T-helper 1 cell treated with Interleukin-12 subunit alpha and Interleukin-12 subunit beta and Interleukin-4 antibody, amounts not matched to agents 30 μg/mL and 1 μg/mL, for 36 hours (primary cell): Measurements from ENCODE around the gene QTRT2.

ENCODE experiments used
- H3K27ac Mint-ChIP-seq: one replicate; pipeline ENCODE4 v1.8.0; 2021; ENCODE audit warnings: mild to moderate bottlenecking, mixed read lengths
- H3K27me3 Mint-ChIP-seq: one replicate; pipeline ENCODE4 v1.8.0; 2021; ENCODE audit warnings: low read depth, mixed read lengths
- H3K36me3 Mint-ChIP-seq: one replicate; pipeline ENCODE4 v1.8.0; 2021; ENCODE audit warnings: low read depth, mixed read lengths
- H3K4me1 Mint-ChIP-seq: one replicate; pipeline ENCODE4 v1.8.0; 2021; ENCODE audit warnings: low read depth, mixed read lengths
- H3K4me3 Mint-ChIP-seq: one replicate; pipeline ENCODE4 v1.8.0; 2021; ENCODE audit warnings: mild to moderate bottlenecking, moderate library complexity, mixed read lengths
- H3K9me3 Mint-ChIP-seq: one replicate; pipeline ENCODE4 v1.8.0; 2021; ENCODE audit warnings: mixed read lengths

Gene QTRT2

DNA sequence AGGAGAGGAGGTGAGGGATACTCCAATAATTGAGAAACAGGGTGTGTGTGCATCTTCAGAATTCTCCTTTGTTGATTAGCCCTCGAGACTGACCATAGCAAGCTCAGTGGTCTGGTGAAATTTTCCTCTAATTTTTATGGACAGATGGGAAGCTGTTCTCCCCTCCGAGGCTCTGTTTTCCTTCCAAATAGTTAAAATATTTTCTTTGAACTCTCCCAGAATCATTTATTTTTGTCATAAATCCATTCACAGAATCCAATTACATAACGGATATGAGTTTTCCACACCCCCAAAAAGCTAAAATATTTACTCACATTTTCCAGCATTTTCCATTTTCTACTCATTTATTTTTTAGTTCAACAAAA lies 36.5 kb downstream of the QTRT2 start:
- Mint-ChIP-seq H3K4me1 (peaks cover 3% of the 10 kb centered on the region), H3K9me3 (no peaks in the 10 kb centered on the region), H3K27ac (no peak overlapping the region), H3K36me3 (no peaks in the 10 kb centered on the region), H3K4me3 (no peak overlapping the region), H3K27me3 (peaks cover 16% of the 10 kb centered on the region)

DNA sequence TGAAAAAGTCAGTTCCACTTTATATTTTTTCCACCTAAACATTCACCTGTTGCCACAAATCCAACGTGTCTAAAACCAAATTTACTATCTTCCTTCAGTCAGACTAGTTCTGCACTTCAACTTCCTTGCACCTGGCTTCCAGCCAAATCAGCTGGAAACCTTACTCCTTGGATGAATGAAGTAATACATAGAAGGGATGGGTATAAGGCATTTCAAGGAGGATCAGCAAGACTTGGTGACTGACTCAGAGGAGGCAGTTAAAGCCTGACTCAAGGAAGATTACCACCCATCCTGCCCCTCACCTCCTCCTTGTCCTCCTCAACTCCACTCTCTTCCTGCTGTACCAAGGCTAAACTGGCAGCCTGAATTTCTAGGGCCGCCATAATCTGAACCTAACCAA lies 37.1 kb downstream of the QTRT2 start:
- Mint-ChIP-seq H3K4me3 (no peak overlapping the region), H3K36me3 (no peaks in the 10 kb centered on the region), H3K4me1 (peaks cover 3% of the 10 kb centered on the region), H3K27ac (no peak overlapping the region), H3K9me3 (no peaks in the 10 kb centered on the region), H3K27me3 (peaks cover 16% of the 10 kb centered on the region)

DNA sequence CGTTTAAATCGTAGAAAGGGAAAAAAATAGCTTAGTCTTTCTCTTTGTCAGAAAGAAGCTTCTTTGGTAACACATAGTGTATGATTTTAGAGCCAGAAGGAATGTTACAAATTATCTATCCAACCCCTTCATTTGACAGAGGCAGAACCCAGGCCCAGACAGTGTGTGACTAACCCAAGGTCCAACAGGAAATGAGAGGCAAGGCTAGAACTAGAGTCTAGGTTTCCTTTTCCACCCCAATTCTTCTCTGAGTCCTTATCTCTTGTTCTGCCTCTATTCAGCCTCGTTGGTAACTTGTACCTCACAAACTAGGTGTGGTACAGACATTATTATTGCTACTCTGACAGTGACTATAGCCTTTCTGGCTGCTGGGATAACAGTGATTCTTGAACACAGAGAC lies 39.3 kb downstream of the QTRT2 start:
- H3K27ac Mint-ChIP-seq, result no peak overlapping the region
- H3K9me3 Mint-ChIP-seq, result no peaks in the 10 kb centered on the region
- H3K27me3 Mint-ChIP-seq, result peaks cover 23% of the 10 kb centered on the region
- H3K4me3 Mint-ChIP-seq, result no peak overlapping the region
- H3K36me3 Mint-ChIP-seq, result no peaks in the 10 kb centered on the region
- peaks cover 3% of the 10 kb centered on the region for H3K4me1 Mint-ChIP-seq

DNA sequence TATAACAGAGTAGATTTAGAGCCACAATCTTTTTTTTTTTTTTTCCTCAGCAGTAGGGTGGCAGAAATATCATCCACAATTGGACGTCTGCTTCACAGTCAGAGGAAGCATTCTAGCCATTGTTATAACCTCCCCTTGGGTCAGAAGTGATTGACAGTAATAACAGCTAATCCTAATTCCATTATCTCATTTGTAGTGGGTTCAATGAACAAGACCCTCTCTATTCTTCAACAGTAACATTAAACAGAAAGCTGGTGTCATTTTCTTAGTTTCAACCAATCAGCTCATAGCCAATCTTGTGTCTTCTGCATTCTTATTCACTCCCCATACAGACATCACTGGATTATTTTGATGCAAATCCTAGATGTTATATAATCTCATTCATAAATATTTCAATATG lies 44.6 kb downstream of the QTRT2 start:
- Mint-ChIP-seq H3K27me3 (peaks cover 14% of the 10 kb centered on the region), H3K9me3 (no peaks in the 10 kb centered on the region), H3K4me1 (no peaks in the 10 kb centered on the region), H3K27ac (no peak overlapping the region), H3K4me3 (no peak overlapping the region), H3K36me3 (no peaks in the 10 kb centered on the region)

DNA sequence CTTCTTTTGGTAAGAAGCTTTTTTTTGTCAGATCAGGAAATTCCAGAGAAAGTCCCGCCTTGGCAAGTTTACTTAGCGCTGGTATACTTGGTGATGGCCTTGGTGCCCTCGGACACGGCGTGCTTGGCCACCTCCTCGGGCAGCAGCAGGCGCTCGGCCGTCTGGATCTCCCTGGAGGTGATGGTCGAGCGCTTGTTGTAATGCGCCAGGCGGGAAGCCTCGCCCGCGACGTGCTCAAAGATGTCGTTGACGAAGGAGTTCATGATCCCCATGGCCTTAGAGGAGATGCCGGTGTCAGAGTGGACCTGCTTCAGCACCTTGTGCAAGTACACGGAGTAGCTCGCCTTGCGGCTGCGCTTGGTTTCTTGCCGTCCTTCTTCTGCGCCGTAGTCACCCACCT lies 46.6 kb downstream of the QTRT2 start:
- H3K36me3 Mint-ChIP-seq, result no peaks in the 10 kb centered on the region
- no peaks in the 10 kb centered on the region for H3K9me3 Mint-ChIP-seq
- no peak overlapping the region for H3K4me3 Mint-ChIP-seq
- H3K4me1 Mint-ChIP-seq, result no peaks in the 10 kb centered on the region
- H3K27ac Mint-ChIP-seq, result no peak overlapping the region
- H3K27me3 Mint-ChIP-seq, result peaks cover 14% of the 10 kb centered on the region

DNA sequence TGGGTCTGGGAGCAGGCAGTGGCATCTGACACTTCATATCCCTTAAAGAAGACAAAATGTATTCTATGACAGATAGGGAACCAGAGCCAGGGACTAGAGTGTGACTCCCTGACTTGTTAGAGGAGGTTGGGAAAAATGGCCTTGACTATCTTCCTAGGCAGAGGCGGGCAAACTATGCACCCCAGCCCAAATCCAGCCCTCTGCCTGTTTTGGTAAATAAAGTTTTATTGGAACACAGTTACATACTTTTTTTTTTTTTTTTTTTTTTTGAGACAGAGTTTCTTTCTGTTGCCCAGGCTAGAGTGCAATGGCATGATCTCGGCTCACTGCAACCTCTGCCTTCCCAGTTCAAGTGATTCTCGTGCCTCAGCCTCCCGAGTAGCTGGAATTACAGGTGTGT lies 47.3 kb downstream of the QTRT2 start:
- no peak overlapping the region for H3K4me3 Mint-ChIP-seq
- no peaks in the 10 kb centered on the region for H3K36me3 Mint-ChIP-seq
- H3K4me1 Mint-ChIP-seq, result no peaks in the 10 kb centered on the region
- no peaks in the 10 kb centered on the region for H3K9me3 Mint-ChIP-seq
- H3K27ac Mint-ChIP-seq, result no peak overlapping the region
- peaks cover 14% of the 10 kb centered on the region for H3K27me3 Mint-ChIP-seq

DNA sequence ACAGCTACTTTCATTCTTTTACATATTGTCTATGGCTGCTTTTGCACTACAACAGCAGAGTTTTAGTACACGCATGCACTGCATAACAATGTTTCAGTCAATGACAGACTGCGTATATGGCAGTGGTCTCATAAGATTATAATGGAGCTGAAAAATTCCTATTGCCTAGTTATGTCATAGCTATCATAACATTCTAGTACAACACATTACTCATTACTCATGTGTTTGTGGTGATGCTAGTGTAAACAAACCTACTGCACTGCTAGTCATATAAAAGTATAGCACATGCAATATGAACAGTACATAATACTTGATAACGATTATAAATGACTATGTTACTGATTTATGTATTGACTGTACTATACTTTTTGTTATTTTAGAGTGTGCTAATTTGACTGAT lies 47.9 kb downstream of the QTRT2 start:
- Mint-ChIP-seq H3K4me1 (no peaks in the 10 kb centered on the region), H3K4me3 (no peak overlapping the region), H3K36me3 (no peaks in the 10 kb centered on the region), H3K27ac (no peak overlapping the region), H3K9me3 (no peaks in the 10 kb centered on the region), H3K27me3 (peaks cover 16% of the 10 kb centered on the region)

DNA sequence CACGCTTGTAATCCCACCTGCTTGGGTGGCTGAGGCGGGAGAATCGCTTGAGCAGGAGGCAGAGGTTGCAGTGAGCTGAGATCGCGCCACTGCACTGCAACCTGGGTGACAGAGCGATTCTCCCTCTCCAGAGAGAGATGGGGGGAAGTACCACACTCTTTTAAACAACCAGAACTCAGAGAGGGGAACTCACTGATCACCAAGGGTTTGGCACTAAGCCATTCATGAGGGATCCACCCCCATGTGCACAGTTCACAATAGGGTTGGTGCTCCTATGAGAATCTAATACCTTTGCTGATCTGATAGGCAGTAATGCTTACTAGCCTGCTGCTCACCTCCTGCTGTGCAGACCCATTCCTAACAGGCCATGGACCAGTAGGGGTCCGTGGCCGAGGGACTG lies 51.6 kb downstream of the QTRT2 start:
- H3K9me3 Mint-ChIP-seq, result no peaks in the 10 kb centered on the region
- peaks cover 22% of the 10 kb centered on the region for H3K27me3 Mint-ChIP-seq
- no peak overlapping the region for H3K4me3 Mint-ChIP-seq
- H3K36me3 Mint-ChIP-seq, result no peaks in the 10 kb centered on the region
- no peaks in the 10 kb centered on the region for H3K4me1 Mint-ChIP-seq
- H3K27ac Mint-ChIP-seq, result no peak overlapping the region

DNA sequence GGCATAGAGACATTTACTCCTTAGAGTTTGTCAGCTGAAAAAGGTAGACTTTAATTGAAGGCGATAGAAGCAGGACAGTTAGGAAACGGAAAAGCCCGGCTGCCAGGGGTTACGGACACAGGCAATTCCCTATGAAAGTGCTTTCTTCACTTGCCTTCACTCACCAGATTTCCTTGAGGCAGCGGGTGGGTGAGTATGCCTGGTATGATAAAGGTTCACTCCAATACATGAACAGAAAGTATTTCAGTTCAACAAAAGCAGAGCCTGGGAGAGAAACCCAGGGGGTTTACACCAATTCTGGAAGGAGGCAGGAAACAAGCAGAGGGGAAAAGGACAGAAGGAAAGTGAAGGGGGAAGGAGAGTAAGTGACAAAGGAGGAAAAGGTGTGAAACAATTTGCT lies 53.9 kb downstream of the QTRT2 start:
- no peak overlapping the region for H3K4me3 Mint-ChIP-seq
- peaks cover 22% of the 10 kb centered on the region for H3K27me3 Mint-ChIP-seq
- no peaks in the 10 kb centered on the region for H3K36me3 Mint-ChIP-seq
- no peaks in the 10 kb centered on the region for H3K4me1 Mint-ChIP-seq
- no peak overlapping the region for H3K27ac Mint-ChIP-seq
- H3K9me3 Mint-ChIP-seq, result no peaks in the 10 kb centered on the region

DNA sequence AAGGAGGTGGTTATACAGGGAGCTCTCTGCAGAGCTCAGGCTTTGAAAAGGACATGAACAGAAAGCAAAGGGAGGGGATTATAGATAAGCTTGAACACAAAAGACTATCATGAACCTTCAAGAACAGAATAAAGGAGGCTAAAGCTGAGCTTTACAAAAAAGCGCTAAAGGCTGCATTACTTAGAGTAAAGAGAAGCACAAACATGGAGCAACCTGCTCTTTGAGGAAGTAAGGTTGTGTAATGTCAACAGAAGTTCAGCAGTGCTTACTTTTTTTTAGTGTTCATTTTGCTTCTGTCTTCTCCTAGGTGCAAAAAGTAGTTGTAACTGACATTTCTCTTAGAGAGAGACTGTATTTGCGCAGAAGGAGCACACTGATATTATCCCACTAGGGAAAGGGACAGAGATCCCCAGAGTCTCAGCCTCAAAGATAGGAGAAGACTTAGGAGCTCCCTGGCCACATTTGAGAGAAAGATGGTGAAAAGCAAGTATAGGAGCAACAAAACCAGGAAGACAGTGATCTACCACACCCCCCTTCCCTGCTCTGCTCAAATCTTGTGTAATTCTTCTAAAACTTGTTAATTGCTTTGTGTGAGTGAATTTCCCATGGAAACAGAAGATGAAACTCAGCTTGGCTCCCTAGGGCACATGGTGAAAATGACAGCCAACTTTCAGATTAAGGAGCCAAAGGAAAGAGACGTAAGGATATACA lies 54.7 kb downstream of the QTRT2 start:
- no peak overlapping the region for H3K4me3 Mint-ChIP-seq
- H3K9me3 Mint-ChIP-seq, result no peaks in the 10 kb centered on the region
- H3K36me3 Mint-ChIP-seq, result no peaks in the 10 kb centered on the region
- peaks cover 22% of the 10 kb centered on the region for H3K27me3 Mint-ChIP-seq
- H3K4me1 Mint-ChIP-seq, result no peaks in the 10 kb centered on the region
- no peak overlapping the region for H3K27ac Mint-ChIP-seq

DNA sequence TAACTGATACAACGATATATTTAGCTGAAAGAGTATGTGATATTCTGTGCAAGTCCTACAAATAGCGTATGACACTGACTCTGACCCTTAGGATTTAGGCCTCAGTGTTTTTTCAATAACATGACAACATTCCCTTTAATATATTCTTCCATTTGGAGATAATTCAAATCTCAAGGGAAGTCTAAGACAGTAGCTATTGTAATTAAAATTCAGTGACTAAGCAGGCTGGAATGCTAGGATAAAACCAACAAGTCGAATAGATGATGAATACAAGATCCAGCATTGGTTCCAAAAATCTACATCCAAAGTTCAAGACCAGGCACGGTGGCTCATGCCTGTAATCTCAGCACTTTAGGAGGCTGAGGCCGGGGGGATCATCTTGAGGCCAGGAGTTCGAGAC lies 56.2 kb downstream of the QTRT2 start:
- Mint-ChIP-seq H3K27ac (no peak overlapping the region), H3K4me3 (no peak overlapping the region), H3K4me1 (no peaks in the 10 kb centered on the region), H3K9me3 (no peaks in the 10 kb centered on the region), H3K36me3 (no peaks in the 10 kb centered on the region), H3K27me3 (peaks cover 22% of the 10 kb centered on the region)

DNA sequence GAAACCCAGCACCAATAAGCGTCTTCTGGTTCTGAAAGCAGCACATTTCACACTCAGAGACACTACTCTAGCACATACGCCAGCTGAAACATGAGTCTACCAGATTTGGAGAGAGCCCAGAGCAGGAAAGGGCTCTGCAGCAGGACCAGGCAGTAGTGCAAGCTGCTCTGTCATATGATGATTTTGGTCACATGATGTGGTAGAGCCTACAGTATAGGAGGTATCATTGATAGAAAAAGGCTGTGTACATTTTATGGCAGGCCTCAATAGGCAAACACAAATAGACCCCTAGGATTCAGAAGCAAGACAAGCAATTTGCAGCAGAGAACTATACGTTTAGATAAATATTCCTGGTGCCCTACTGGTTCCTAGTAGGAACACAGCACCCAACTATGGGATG lies 58.2 kb downstream of the QTRT2 start:
- no peak overlapping the region for H3K4me3 Mint-ChIP-seq
- no peaks in the 10 kb centered on the region for H3K36me3 Mint-ChIP-seq
- H3K27me3 Mint-ChIP-seq, result peaks cover 17% of the 10 kb centered on the region
- no peaks in the 10 kb centered on the region for H3K9me3 Mint-ChIP-seq
- H3K27ac Mint-ChIP-seq, result no peak overlapping the region
- H3K4me1 Mint-ChIP-seq, result no peaks in the 10 kb centered on the region

DNA sequence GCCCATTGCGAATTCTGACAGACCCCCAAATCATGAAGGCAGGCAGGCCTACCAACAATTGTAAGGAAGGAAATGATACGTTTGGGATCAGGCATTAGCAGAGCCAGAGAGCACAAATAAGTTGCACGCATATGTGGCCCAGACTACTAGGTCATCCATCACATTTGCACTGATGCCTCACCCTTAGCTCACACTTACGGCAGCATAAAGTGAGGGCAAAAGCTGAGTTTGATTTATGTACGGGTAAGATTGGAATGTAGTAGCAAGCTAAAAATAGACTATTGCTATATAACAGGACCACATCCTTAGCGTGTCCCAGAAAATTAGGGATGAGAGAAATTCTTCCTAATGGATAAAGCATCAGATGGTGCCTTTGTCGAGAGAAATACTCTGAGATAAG lies 58.6 kb downstream of the QTRT2 start:
- no peaks in the 10 kb centered on the region for H3K4me1 Mint-ChIP-seq
- peaks cover 13% of the 10 kb centered on the region for H3K27me3 Mint-ChIP-seq
- H3K36me3 Mint-ChIP-seq, result no peaks in the 10 kb centered on the region
- no peak overlapping the region for H3K27ac Mint-ChIP-seq
- H3K9me3 Mint-ChIP-seq, result no peaks in the 10 kb centered on the region
- H3K4me3 Mint-ChIP-seq, result no peak overlapping the region

DNA sequence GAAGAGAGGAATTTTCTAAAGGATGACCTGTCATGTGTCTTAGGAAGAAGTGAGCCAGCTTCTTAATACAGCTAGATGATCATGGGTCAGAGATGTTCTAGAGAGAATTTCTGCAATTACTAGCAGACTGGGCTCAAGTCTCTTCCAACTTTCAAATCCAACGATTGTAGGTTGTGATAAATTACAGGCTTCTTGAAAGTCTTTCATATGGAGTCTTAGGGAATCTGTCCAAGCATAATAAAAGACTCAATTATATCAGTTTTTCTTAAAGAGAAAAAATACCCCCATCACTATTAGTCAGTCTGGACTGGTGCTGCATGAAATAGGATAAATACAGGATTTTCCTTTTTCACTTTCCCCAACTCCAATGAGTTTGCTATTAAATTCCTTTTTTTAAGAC lies 63.2 kb downstream of the QTRT2 start:
- no peaks in the 10 kb centered on the region for H3K4me1 Mint-ChIP-seq
- no peak overlapping the region for H3K27ac Mint-ChIP-seq
- no peaks in the 10 kb centered on the region for H3K9me3 Mint-ChIP-seq
- H3K4me3 Mint-ChIP-seq, result no peak overlapping the region
- H3K36me3 Mint-ChIP-seq, result no peaks in the 10 kb centered on the region
- no peaks in the 10 kb centered on the region for H3K27me3 Mint-ChIP-seq

DNA sequence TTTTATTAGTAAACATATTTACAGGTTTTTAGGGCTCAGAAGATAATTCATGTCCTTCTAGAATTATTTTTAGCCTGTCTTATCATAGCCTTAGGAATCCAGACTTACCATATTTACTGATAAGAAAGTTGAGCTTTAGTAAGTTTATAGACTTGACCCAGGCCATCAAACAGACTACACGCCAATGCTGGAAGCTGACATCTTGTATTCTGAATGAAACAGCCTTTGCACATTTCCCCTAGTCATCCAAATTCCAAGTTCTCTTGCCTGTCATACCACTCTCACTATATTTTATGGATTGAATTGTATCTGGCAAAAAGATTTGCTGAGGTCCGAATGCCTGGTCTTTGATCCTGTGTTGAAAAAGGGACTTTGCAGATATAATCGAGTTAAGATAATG lies 63.7 kb downstream of the QTRT2 start:
- no peaks in the 10 kb centered on the region for H3K36me3 Mint-ChIP-seq
- no peaks in the 10 kb centered on the region for H3K27me3 Mint-ChIP-seq
- H3K9me3 Mint-ChIP-seq, result no peaks in the 10 kb centered on the region

More for the DNA sequence above, 63.7 kb downstream of the QTRT2 start:
- Mint-ChIP-seq H3K4me3 (no peak overlapping the region), H3K4me1 (no peaks in the 10 kb centered on the region), H3K27ac (no peak overlapping the region)
